ENCODE measurements around the gene OSBPL10. TPM values are rescaled to one million over a fixed set of nuclear protein-coding genes. Genes with fewer than 3 reads are reported as not detected.

Gene OSBPL10
- total RNA-seq, 1 donor from 2014 or later: 6.4 TPM

- intact Hi-C loops (cut with micrococcal nuclease): no loop called here
- Histone ChIP-seq H3K4me1 (no peaks in the 10 kb centered on the region), H3K36me3 (no peaks in the 10 kb centered on the region), H3K27me3 (ENCODE audit: low read depth) (no peaks in the 10 kb centered on the region), H3K4me3 (no peak overlapping the region), H3K27ac (replicated peaks) (no peak overlapping the region), H3K9me3 (replicated peaks) (peaks cover 5% of the 10 kb centered on the region)
- no peak for DNase-seq
- TF ChIP-seq CTCF (IDR thresholded peaks at IDR 0.05; ENCODE audit: borderline replicate concordance): no peak
These were observed 144.7 kb downstream of the OSBPL10 start for GRCh38 chr3:31836131-31837075.

GRCh38 chr3:31833391-31834190, 147.5 kb downstream of the OSBPL10 start:
- intact Hi-C loops (cut with micrococcal nuclease): no loop called here
- H3K9me3 ChIP-seq (replicated peaks): no peaks in the 10 kb centered on the region
- no peak for TF ChIP-seq CTCF (IDR thresholded peaks at IDR 0.05; ENCODE audit: borderline replicate concordance)

GRCh38 chr3:31832551-31832950, 148.5 kb downstream of the OSBPL10 start:
- no peak for TF ChIP-seq CTCF (IDR thresholded peaks at IDR 0.05; ENCODE audit: borderline replicate concordance)
- Histone ChIP-seq H3K9me3 (replicated peaks) (no peaks in the 10 kb centered on the region), H3K4me3 (no peak overlapping the region), H3K27ac (replicated peaks) (no peak overlapping the region), H3K36me3 (no peaks in the 10 kb centered on the region), H3K4me1 (no peaks in the 10 kb centered on the region), H3K27me3 (ENCODE audit: low read depth) (no peaks in the 10 kb centered on the region)
- DNase-seq: no peak
- intact Hi-C loops (cut with micrococcal nuclease): no loop called here

More at GRCh38 chr3:31833391-31834190, 147.5 kb downstream of the OSBPL10 start:
- Histone ChIP-seq H3K27me3 (ENCODE audit: low read depth) (no peaks in the 10 kb centered on the region), H3K4me3 (no peak overlapping the region), H3K36me3 (no peaks in the 10 kb centered on the region), H3K4me1 (no peaks in the 10 kb centered on the region), H3K27ac (replicated peaks) (no peak overlapping the region)
- no peak for DNase-seq

- DNase-seq: no peak
- Histone ChIP-seq H3K36me3 (no peaks in the 10 kb centered on the region), H3K27me3 (ENCODE audit: low read depth) (no peaks in the 10 kb centered on the region), H3K4me1 (no peaks in the 10 kb centered on the region), H3K27ac (replicated peaks) (no peak overlapping the region), H3K9me3 (replicated peaks) (no peaks in the 10 kb centered on the region), H3K4me3 (no peak overlapping the region)
- TF ChIP-seq CTCF (IDR thresholded peaks at IDR 0.05; ENCODE audit: borderline replicate concordance): no peak
- intact Hi-C loops (cut with micrococcal nuclease): no loop called here
These were observed 149.5 kb downstream of the OSBPL10 start for GRCh38 chr3:31831591-31831990.

- H3K4me3 ChIP-seq: no peak overlapping the region
- no peak for DNase-seq
- H3K27ac ChIP-seq (replicated peaks): no peak overlapping the region
- H3K27me3 ChIP-seq (ENCODE audit: low read depth): no peaks in the 10 kb centered on the region
- no peak for TF ChIP-seq CTCF (IDR thresholded peaks at IDR 0.05; ENCODE audit: borderline replicate concordance)
- no peaks in the 10 kb centered on the region for H3K4me1 ChIP-seq
- no peaks in the 10 kb centered on the region for H3K36me3 ChIP-seq
- no peaks in the 10 kb centered on the region for H3K9me3 ChIP-seq (replicated peaks)
- intact Hi-C loops (cut with micrococcal nuclease): no loop called here
These were observed 151.1 kb downstream of the OSBPL10 start for GRCh38 chr3:31829826-31830426.

Data from left ventricle myocardium inferior (tissue), 1 donor.